GM19099 (cell line): ENCODE measurements around the gene FANCG.

Experiments
- POLR2A ChIP-seq: IDR thresholded peaks from 3 replicates; pipeline ENCODE4 v1.6.1; 2011; ENCODE audit warnings: low read depth; ENCODE audit not compliant: insufficient read length; ENCODE audit errors: extremely low read depth

FANCG gene

DNA sequence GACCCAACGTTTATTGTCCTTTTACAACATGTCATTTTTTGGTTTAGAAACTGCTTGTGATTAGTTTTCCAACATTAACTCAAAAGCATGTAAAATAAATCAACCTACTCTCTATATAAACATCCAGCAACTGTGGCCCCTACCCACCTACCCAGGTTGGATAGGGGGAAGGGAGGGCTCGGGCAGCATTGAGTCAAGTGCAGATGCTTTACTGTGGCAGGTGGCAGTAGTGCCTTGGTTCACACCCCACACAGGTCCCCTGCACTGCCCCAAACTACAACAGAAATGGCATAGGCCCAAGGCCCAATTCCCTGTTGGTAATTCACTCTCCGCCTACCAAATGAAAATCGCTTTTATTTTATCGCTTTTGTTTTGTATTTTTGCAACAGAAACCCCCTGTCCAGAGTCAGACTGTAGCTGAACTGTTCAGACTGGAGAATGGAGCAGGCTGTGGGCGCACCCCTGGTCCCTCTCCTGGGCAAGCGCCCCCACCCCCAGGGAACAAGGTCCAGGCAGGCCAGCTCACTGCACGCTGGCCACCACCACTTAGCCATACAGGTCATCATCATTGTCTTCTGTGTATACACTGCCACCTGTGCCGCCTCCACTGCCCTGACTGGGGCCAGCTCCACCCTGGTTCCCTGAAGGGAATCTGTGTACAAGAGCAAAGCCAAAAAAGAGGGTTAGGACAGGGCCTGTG lies 23.0 kb downstream of the FANCG start:
- no peak for TF ChIP-seq POLR2A

DNA sequence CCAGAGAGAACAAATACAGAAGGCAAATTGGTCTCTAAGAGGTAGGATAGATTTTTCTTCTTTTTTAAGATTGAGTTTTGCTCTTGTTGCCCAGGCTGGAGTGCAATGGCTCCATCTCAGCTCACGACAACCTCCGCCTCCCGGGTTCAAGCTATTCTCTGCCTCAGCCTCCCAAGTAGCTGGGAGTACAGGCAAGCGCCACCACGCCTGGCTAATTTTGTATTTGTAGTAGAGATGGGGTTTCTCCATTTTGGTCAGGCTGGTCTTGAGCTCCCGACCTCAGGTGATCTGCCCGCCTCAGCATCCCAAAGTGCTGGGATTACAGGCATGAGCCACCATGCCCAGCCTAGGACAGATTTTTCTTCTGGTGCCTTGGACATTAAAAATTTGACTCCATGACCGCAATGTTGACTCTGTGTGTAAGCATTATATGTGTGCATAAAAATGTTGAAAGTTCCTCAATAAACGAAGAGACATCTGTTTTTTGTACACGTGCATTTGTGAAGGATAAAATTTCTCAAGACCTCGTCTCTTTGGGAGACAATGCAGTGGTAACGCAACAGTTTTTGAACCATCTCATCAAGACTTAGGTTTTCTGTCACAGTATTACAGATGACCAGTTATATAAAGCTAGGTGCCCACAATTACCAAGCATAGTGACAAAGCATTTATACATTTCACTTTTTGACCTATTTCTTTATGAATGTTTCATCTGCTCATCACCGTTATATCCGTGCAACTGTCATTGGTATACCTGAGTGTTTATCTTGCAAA lies 24.7 kb downstream of the FANCG start:
- no peak for TF ChIP-seq POLR2A

DNA sequence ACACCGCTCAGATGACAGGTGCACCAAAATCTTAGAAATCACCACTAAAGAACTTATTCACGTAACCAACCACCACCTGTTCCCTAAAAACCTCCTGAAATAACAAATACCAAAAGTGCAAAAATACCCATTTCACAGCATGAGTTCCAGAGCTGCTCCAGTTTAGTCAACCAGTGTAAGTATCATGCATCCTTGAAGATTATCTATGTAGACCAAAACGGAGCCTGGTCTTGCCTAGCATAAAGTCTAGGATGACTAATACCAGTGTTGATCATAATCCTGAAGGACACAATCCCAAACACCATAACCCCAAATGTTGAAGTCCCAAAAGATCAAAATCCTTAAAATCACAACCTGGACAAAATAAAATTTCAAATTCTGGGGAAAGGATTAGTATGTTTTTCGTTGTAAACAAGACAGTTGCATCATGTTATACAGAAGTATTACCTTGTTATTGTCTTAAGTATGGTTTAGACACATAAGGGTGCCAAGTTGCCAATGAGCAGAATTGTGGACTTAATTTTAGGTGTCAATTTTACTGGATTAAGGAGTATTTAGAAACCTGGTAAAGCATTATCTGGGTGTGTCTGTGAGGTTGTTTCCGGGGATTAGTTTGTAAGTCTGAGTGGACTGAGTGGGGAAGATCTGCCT lies 25.4 kb downstream of the FANCG start:
- TF ChIP-seq POLR2A, result no peak

DNA sequence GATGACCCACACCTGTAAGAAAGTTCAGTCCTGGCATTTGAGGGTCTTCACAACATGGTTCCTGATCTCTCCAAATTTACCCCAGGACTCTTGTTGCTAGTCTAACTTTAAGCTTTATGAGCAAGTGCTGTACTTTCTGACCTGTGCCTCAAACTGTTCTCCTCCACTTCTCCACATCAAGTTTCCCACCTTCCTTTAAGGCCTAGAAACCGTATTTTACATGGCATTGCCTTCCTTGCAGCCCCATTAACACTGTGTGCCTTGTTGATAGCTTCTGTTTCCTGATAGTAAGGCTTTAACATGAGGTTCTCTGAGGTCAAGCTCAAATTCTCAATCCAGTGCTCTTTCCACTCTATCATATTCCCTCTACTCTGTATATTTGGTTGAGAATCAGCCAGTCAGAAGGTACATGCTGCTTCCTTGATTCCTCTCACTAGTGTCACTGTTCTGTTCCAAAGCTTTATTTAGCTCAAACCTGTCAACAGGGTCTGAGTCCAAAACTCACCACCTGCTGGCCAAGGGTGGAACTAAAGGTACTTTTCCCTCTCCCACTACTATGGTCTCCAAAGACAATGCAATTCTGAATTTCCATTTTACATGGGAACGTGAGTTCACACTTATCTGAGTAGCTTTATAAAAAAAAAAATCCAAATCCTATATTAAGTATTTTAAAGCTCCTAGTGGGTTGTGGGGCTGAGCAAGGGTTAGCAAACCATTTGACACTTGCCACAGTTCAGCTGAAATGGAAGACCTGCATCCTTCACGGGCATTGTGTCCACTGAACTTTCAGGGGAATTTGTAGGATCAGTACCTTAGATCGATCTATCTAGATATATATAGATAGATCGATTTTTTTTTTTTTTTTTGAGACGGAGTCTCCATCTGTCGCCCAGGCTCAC lies 28.4 kb downstream of the FANCG start:
- no peak for TF ChIP-seq POLR2A

DNA sequence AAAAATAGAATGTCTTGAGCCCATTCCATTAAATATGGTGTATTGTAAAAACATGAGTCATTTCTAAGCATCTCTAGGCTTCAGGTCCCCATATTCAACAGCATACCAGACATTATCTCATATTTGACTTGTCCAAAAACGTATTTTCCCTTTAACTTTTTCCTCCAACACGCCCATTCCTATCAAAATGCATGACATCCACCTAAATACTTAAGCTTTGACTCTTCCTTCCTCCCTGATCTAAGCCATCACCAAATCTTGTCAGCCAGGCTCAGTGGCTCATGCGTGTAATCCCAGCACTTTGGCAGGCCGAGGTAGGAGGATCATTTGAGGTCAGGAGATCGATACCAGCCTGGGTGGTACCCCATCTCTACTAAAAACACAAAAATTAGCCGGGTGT lies 31.2 kb downstream of the FANCG start:
- TF ChIP-seq POLR2A, result no peak

DNA sequence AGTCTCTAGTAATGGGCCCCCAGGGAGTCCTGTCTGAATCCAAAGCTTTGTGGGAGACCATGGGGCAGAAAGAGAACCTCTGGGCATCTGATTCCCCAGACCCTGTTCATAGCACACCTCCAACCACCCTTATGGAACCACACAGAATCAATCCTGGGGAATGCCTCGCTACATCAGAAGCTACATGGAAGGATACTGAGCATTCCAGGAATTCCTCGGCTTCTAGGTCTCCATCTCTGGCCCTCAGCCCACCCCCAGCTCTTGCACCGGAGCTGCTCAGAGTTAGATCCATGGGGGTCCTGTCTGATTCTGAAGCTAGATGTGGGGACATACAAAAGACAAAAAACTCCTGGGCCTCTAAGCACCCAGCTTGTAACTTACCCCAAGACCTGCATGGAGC lies 35.7 kb downstream of the FANCG start:
- TF ChIP-seq POLR2A, result no peak

DNA sequence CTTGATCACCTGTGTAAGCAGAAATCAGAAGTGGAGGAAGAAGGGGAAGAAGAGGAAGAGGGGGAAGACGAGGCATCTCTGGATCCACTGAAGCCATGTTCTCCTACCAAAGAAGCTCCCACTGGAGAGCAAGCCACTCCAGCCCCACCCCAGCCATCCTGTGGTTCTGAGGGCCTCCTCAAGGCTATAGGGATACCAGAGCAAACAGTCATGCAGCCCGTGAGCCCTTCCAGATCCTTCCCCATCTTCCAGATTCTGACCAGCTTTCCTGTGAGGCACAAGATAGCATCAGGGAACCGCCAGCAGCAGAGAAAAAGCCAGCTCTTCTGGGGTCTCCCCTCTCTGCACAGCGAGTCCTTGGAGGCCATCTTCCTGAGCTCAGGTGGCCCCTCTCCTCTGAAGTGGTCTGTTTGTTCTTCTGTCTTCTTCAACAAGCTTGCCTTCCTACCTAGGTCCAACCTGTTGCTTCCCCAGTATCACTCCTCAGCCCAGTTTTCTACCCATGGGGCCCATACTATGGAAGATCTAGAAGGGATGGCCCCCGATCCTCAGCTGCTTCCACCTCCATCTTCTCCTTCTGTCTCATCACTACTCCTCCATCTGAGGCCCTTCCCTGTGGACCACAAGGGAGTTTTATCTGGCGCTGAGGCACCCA lies 36.7 kb downstream of the FANCG start:
- no peak for TF ChIP-seq POLR2A

DNA sequence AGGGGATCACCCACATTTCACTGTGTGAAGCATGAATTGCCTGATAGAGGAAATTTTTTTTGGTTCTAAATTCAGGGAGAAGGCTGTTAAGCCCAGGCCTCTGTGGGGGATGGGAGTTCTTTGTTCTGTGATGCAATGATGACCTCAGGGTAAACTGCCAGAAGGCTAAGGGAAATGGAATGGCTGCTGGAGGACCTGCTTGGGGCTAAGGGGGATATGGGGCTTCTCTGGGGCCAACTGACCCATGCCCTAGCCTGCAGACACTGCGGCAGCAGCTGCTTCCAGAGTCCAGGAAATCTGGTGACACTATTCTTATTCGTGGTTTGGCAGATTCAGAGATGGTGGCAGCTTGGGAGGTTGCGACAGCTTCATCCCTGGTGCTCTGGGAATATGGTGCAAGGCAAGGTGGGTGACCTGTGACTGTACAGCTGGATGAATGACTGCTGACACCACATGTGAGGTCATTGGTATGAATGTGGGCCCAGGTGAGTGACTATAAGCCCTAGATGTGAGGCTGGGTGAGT lies 37.6 kb downstream of the FANCG start:
- TF ChIP-seq POLR2A, result no peak

DNA sequence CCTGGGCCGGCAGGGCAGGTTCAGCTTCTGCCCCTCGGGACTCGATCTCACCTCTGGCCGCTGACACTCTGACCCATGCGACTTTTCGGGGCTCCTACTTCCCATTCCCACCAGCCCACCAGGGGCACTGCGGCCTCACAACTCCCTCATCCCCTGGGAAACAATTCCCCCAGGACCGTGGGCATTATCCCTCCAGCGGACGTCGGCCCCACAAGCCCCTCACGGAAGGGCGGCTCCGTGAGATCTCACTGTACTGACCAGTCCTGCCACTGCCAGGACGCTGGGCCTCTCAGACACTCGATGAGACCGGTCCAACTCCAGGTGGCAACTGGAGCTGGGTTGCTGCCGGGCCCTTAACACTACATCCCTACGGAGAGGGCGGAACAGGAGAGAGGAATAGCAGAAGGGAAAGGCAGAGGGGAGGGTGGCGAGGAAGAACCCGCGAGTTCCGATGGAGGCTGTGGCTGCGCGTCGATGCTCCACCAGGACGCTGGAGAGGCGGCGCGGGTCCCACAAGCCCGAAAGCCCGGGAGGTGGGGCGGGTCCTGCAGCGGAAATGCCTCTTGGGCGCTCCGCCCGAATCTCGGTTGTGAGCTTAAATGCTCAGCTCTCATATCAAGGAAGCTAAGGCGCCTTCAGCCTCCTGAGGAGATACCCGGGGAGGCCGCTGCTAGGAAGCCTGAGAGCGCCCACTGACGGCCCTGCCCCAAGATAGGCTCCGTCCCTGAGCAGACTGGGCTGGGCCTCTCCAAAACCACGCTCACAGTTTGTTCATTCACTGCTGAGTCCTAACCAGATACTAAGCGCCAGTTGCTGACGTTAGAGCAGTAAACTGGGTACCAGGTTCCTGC lies 43.7 kb downstream of the FANCG start:
- no peak for TF ChIP-seq POLR2A

DNA sequence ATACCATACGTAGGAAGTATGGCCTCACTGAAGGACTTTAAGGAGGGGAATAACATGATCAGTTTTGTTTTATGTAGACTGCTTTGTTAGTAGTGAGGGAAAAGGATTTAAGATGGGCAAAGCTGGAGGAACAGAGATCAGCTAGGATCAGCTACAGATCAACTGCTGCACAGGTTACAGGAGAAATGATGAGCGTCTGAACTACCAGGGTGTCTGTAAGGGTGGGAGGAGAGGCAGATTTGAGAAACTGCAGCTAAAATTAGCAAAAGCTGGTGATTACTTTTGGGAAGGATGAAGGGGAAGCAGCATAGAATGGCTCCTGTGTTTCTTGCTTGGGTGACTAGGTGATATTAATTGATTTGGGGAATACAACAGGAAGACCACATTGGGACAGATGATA lies 46.6 kb downstream of the FANCG start:
- TF ChIP-seq POLR2A, result no peak

DNA sequence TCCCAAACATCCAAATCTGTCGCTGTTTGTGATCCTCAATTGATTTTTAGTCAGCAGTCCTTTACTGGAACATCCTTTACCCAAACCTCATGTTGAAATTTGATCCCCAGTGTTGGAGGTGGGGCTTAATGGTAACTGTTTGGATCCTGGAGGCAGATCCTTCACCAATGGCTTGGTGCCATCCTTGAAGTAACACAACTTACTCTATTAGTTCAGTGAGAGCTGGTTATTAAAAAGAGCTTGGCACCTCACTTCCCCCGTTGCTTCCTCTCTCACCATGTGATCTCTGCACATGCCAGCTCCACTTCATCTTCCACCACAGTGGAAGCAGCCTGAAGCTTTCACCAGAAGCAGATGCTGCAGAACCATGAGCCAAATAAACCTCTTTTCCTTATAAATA lies 49.9 kb downstream of the FANCG start:
- TF ChIP-seq POLR2A, result no peak

DNA sequence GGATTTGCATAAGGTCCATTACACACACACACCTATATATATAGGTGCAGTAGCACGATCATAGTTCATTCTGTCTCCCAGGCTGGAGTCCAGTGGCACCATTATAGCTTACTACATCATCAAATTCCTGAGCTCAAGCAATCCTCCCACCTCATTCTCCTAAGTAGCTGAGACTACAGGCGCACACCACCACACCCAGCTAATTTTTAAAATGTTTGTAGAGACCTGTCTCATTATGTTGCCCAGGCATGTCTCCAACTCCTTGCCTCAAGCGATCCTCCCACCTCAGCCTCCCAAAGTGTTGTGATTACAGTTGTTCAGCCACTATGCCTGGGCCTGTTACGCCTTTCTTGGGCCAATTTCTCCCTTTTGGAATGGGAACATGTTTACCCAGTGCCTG lies 50.5 kb downstream of the FANCG start:
- TF ChIP-seq POLR2A, result no peak

DNA sequence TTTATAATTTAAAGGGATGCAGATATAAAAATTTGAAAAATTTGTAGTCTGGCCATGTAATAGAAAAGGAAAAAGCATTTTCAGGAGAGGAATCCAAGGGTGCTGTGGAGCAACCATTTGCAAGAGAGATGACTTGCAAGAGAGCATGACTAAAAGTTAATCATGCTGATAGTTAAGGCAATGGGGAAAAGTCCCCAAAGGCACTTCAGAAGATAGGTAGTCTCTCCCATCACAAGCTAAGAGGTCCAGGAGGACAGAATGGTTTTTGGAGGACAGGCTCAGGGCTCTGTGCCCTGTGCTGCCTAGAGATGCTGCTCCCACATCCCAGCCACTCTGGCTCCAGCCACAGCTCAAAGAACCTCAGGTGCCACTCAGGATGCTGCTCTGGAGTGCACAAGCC lies 51.4 kb downstream of the FANCG start:
- no peak for TF ChIP-seq POLR2A
